ENCODE measurements around the gene SUN3.

The SUN3 gene

DNA sequence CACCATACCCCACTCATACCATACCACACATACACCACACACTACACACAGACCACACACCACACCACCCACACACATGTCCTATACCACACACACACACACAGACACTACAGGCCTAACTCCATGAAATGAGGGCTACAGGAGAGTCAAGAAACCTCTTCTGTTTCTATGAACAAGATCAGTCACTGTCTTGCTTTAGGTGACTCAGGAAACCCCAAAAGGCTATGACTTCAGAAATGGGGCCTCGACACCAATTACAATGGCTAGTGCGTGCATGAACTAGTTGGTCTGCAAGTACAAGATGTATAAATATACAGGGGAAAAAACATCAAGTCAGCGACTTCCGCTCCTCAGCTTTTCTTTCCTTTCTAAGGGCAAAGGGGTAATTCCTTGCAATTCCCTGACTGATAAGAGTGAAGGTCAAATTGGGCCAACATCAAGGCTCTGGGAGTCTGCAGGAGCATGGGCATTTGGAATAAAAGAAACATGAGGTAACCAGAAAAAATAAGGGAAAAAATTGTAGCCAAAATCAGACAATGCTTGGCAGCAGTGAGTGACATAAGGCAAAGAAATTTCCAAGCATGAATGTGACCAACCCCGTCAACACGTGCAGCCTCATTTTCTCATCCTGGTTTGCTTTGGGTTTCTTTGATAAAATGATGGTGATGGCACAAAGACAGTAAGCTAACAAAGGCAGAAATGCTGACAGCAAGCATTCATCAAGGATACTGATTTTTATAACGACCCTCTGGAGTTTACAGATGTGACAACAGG is 82.1 kb downstream of the SUN3 start:
- in situ Hi-C loops (cut with MboI; ENCODE audit: low sequenced_read_pairs) = loop anchor here (10.0 kb wide), 1 partner anchor 168 kb away; no protein-coding TSS in a partner anchor

DNA sequence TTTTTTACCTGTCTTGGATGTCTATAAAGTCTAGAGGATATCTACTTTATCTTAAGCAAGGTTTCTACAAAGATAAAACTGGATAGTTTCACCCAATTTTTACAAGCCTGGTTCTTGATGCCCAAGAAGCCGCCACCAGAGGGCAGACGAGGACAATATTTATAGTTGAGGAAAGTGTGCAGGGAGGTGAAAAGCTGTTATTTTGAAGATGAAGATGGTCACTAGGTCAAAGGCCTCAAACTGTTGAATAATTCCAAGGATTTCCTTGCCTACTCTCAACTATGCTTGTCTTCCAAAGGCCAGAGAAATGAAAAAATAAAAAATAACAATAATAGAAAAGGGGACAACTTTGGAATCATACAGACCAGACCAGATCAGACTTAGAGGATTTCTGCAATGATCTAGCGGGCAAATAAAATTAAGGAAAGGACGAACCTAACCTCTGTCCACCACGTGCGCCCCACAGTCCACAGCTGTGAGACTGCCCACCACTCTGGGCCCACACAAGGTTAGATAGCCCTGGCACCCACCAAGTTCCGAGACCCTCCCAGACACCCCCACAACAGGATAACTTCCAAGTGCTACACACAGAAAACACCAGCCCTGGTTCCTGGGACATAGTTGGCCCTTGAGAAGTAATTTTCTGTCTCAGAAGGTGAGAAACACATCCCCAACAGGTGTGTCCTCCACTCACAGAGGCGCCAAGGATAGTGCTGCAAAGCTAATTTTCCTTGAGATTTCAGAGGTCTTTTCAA is 83.5 kb downstream of the SUN3 start:
- in situ Hi-C loops (cut with MboI; ENCODE audit: low sequenced_read_pairs) = loop anchor here (10.0 kb wide), 1 partner anchor 169 kb away; no protein-coding TSS in a partner anchor

DNA sequence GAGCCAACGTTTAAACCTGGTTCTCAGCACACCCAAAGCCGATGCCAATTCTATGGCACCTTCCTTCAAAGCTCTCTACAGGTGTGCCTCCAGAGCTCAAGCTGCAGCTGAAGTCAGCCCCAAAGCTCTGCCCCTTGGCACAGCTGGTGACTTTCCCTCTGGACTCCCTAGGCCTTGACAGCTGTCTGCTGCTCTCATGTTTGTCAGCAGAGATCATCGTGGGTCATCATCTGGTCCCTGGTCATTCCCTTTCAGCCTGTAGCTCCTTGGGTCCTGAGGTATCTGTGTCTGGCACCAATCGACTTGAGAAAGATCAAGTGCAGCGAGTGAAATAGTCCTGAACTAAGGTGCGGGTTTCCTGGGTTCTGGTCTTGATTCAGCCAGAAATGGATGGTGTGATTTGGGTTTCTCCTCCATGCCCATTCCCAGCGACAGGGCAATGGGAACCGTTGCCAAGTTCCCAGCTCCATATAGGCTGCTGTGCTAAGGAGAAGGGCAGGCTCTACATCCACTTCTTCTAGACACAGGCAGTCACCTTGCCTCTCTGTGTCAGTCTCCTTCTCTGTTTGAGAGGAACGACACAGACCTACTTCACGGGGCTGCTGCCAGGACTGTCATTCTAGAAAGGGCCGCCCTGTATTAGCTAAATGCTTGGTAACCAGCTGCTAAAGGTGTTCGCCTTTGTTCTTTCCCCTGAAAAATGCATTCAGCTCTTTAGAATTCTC is 84.2 kb downstream of the SUN3 start:
- in situ Hi-C loops (cut with MboI; ENCODE audit: low sequenced_read_pairs) = loop anchor here (10.0 kb wide), 1 partner anchor 170 kb away; no protein-coding TSS in a partner anchor

DNA sequence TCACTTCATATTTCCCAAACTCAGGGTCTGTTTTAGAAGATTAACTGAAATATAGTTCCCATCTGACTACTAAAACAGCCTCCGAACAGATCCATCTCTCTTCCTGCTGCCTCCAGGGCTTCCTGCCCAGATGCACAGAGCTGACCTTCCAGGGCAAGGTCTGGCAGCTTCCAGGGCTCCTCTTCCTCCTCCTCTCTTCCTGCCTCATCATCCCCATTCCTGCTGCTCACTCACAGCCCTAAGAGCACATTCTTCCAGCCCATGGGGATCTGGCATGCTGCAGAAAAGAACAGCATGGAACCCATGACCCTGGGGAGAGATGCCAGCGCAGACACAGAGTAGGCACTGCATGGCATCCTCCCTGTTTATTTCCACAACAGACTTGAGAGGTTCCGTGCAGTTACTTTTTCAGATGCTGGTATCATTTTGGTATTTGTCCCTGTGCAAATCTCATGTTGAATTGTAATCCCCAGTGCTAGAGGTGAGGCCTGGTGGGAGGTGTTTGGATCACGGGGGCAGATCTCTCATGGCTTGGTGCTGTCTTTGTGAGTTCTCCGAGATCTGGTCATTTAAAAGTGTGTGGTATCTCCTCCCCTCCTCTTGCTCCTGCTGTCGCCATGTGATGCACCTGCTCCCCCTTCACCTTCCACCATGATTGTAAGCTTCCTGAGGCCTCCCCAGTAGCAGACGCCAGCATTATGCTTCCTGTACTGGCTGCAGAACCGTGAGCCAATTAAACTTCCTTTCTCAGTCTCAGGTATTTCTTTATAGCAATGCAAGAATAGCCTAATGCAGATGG is 85.0 kb downstream of the SUN3 start:
- in situ Hi-C loops (cut with MboI; ENCODE audit: low sequenced_read_pairs) = loop anchor here (10.0 kb wide), 1 partner anchor 171 kb away; no protein-coding TSS in a partner anchor

DNA sequence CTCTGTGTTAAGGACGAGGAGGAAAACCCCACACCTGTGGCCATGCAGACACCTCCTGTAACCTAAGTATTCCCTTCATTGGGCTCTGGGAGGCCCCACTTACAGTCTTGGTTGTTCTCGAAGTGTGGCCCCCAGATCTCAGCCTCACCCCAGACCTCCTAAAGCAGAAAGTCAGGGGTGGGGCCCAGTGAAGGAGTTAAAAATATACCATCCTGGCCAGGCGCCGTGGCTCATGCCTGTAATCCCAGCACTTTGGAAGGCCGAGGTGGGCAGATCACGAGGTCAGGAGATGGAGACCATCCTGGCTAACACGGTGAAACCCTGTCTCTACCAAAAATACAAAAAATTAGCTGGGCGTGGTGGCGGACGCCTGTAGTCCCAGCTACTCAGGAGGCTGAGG is 86.3 kb downstream of the SUN3 start:
- in situ Hi-C loops (cut with MboI; ENCODE audit: low sequenced_read_pairs) = loop anchor here (10.0 kb wide), 1 partner anchor 172 kb away; no protein-coding TSS in a partner anchor

DNA sequence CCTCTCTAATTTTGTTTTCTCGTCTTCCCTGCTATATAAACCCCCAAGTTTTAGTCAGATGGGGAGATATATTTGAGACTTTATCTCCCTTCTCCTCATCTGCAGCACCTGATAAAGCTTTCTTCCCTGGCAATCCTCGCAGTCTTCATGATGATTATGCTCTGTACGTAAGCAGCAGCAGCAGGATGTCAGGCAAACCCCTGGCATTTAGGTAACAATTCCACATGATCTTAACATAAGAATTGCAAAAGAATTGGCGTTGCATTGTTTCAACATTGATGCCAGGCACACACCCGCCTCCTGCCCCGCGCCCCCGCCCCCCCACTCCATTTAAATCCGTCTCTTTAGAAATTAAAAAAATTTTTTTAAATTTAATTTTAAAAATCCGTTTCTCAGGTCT is 86.8 kb downstream of the SUN3 start:
- in situ Hi-C loops (cut with MboI; ENCODE audit: low sequenced_read_pairs) = loop anchor here (10.0 kb wide), 1 partner anchor 173 kb away; no protein-coding TSS in a partner anchor

DNA sequence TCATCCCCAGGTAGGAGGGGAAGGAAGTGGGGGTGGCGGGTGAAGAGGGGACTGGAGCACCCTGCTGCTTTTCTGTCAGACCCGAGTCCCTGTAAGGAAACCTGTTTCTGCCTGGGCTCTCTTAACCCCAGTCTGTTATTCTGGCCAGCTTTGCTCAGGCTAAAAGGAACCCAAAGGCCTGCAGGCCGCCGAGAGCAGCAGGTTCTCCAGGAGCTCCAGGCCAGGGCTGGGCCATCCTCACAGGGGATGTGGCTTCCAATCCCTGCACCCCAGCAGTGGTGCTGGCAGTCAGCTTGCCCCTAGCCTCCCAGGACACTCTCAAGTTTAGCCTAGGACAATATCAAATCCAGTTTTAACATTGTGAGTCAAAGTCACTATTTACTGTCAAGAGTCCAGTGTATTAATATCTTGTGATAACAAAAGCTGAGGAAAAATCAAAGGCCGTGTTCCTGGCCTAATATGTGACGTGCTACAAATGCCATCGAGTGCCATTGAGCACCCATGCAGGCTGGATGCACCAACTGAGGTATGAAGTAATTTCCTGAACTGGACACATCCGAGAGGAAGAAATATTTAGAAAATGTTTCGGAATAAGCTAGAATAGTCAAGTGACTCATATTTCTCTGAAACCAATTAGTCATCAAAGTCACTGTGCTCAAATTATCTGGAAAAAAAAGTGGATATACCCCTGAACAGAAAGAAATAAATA is 87.6 kb downstream of the SUN3 start:
- in situ Hi-C loops (cut with MboI; ENCODE audit: low sequenced_read_pairs) = loop anchor here (10.0 kb wide), 1 partner anchor 174 kb away; no protein-coding TSS in a partner anchor

DNA sequence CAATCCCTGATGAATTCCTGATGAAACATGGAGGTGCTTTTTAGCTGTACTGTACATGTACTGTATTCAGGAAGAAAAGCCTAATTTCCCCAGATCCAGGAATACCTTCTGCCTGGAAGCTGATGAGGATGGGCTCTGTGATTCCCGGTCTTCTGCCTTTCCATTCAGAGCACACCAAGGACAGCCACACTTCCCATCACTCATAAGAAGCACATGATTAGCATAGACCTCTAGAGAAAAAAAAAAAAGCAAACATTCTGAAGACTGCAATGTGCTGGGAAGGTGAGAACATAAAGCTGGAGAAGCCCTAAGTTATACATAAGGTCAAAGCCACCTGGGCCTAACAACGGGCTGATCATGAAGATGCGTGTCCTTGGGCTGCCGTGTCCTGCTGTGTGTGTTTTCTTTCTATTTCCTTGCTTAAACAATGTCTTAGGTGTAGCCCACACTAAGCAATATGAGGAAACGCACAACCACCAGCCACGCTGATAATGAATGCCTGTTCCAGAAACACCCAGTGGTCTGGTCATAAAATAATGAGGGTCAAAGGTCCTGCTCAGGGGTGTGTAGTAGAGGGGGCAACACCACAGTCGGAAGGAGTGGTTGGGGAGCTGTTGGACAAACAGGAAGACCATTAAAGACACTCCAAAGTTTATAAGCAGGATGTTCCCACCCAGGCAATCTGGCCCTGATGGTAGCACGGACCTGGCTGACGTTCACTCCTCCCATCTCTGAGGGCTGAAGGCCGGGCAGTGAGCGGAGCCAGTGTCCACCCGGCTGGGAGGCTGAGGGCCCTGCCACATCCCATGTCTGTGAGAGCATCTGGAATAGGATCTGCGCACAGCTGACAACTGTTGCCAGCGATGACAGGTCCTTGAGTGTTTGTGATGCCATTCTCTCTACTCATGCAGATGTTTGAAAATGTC is 88.6 kb downstream of the SUN3 start:
- in situ Hi-C loops (cut with MboI; ENCODE audit: low sequenced_read_pairs) = loop anchor here (10.0 kb wide), 1 partner anchor 174 kb away; no protein-coding TSS in a partner anchor

DNA sequence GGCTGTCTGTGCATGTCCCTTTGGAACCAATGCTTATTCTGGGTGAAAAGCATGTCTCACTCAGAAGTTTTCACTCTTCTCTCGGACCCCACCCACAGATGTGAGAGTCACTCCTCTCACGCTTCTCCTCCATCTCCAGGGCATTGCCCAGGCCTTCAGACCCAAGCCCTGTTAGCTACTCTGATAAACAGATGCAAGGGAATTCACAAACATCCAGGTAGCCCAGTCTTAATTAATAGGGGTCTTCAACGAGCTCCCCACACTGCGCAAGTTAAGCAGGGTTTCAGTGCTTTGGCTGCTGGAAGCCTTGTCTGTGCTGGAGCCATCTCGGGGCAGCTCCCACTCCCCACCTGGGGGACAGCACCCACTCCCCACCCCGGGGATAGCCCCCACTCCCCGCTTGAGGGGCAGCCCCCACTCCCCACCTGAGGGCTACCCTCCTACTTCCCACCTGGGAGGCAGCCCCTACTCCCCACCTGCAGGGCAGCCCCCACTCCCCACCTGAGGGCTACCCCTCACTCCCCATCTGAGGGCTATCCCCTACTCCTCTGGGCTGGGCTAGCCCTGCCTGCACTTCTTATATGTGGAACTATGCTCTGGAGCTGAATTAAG is 89.4 kb downstream of the SUN3 start:
- in situ Hi-C loops (cut with MboI; ENCODE audit: low sequenced_read_pairs) = loop anchor here (10.0 kb wide), 1 partner anchor 175 kb away; no protein-coding TSS in a partner anchor

DNA sequence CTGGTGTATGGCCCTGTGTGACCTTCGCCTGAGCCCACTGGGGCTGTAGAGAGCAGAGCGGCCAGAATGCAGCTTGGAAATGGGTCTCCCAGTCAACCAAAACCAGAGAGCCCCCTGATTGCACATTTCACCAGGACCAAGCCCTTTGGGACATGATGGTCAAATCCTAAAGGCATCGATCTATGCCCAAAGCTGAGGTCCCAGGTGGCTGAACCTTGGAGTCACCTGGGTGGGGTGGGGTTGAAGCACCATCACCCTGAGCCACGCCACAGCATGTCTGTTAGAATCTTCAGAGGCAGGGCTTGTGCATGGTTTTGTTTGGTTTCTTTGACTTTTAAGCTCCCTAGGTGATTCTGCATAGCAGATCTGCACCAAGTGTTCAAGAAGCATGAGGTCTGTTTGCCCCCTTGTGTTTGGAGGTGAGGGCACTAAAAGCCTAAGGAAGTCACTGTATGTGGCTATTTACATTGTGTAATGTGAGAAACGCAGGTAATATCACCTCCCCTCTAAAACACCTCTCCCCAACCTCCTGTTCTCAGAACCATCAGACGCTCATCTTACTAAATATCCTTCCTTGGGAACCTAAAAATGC is 90.2 kb downstream of the SUN3 start:
- in situ Hi-C loops (cut with MboI; ENCODE audit: low sequenced_read_pairs) = no loop called here

DNA sequence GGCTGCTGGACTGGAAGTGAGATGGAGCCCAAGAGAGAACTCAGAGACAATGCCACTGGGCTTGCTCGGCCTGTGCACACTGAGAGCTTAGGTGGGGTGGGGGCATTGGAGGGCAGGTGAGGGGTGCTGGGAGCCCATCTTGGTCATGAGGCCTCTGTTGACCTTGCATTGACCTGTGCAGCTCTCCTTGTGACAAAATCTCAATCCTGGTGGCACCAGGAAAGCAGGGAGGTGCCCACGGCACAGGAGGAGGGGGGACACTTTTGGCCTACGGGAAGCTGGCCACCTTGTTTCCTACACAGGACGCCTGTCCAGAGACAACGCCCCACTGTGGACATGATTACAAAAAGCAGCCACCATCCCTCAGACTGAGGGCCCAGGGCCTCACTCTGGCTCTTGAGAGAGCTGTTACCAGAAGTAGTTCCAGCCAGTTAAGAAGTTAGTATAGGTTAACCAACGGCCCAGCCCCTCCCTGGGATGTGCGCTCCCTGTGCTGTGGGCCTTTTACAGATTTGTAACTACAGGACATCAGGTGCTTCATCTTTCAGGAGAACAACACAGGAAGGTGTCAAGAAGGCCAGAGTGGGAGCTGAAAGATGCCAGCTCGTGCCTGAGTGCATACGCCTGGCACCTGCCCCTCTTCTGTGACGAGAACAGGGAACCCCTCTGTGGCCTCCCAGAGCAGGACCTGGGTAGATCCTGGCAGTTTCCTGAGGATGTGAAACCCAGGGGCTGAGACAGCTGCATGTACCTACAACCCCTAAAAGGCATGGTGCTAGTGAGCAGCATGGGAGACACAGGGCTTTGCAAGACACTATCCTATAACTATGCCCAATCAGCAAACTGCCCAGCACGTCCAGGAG is 91.0 kb downstream of the SUN3 start:
- in situ Hi-C loops (cut with MboI; ENCODE audit: low sequenced_read_pairs) = no loop called here
